ENCODE results near the gene SMCO2.
"Not testable (repeated sequence)": the region's sequence is repeated elsewhere in the genome, so short reads cannot be mapped to it uniquely, and the experiment has no call there.

SMCO2 gene

GRCh38 chr12:27530157-27530922 is 83.8 kb downstream of the SMCO2 start:
- DNase-seq: no peak

GRCh38 chr12:27531896-27532295 is 85.4 kb downstream of the SMCO2 start:
- DNase-seq: no peak

GRCh38 chr12:27534060-27534764 is 87.7 kb downstream of the SMCO2 start:
- no peak for DNase-seq

- DNase-seq: no peak
Measured at GRCh38 chr12:27534765-27535161, 88.2 kb downstream of the SMCO2 start.

GRCh38 chr12:27535318-27535717 is 88.8 kb downstream of the SMCO2 start:
- no peak for DNase-seq

- no peak for DNase-seq
Measured at GRCh38 chr12:27537855-27538675, 91.5 kb downstream of the SMCO2 start.

GRCh38 chr12:27539191-27539631 is 92.7 kb downstream of the SMCO2 start:
- DNase-seq: no peak

GRCh38 chr12:27541031-27541719 is 94.6 kb downstream of the SMCO2 start:
- no peak for DNase-seq

GRCh38 chr12:27542628-27543027 is 96.1 kb downstream of the SMCO2 start:
- DNase-seq: no peak

- not testable (repeated sequence) for DNase-seq
Measured at GRCh38 chr12:27544858-27545257, 98.3 kb downstream of the SMCO2 start.

GRCh38 chr12:27545665-27546064 is 99.1 kb downstream of the SMCO2 start:
- no peak for DNase-seq

- DNase-seq: no peak
Measured at GRCh38 chr12:27547592-27547991, 101.1 kb downstream of the SMCO2 start.

GRCh38 chr12:27548301-27549199 is 102.0 kb downstream of the SMCO2 start:
- DNase-seq: no peak

GRCh38 chr12:27549236-27549800 is 102.8 kb downstream of the SMCO2 start:
- no peak for DNase-seq

GRCh38 chr12:27549801-27550652 is 103.5 kb downstream of the SMCO2 start:
- DNase-seq: no peak

- DNase-seq: no peak
Measured at GRCh38 chr12:27550653-27550975, 104.1 kb downstream of the SMCO2 start.

GRCh38 chr12:27551172-27551840 is 104.8 kb downstream of the SMCO2 start:
- DNase-seq: no peak

All from T-helper 9 cell (primary cell).